Measurements from ENCODE around the gene TPCN2. TPM values are rescaled to one million over a fixed set of nuclear protein-coding genes. Genes with fewer than 3 reads are reported as not detected.

TPCN2 gene
- total RNA-seq, 2 donors from 2014 or later, result 34.7 to 38.0 TPM

- Histone ChIP-seq H3K27ac (peak overlapping the region; percentile 86 to 93), H3K9me3 (no peaks in the 10 kb centered on the region), H3K4me3 (no peak overlapping the region), H3K4me1 (ENCODE audit: control insufficient read depth in 1 of 2, low read depth in 2 of 2) (peaks cover 40 to 77% of the 10 kb centered on the region in 2 donors), H3K36me3 (peaks cover 37% of the 10 kb centered on the region), H3K27me3 (replicated peaks; ENCODE audit: insufficient read depth) (no peaks in the 10 kb centered on the region)
- ATAC-seq (ENCODE audit: insufficient number of reproducible peaks, low FRiP score, low read depth), result no peak
- no peak for TF ChIP-seq CTCF (IDR thresholded peaks at IDR 0.05)
- no peak for DNase-seq (ENCODE audit: low spot score)
Observed at GRCh38 chr11:69001243-69002081, 47.3 kb upstream of the TPCN2 start.

- no peak for DNase-seq (ENCODE audit: low spot score)
- ATAC-seq (ENCODE audit: insufficient number of reproducible peaks, low FRiP score, low read depth), result peak; percentile 8
- H3K4me1 ChIP-seq (ENCODE audit: control insufficient read depth in 1 of 2, low read depth in 2 of 2), result peaks cover 40 to 82% of the 10 kb centered on the region in 2 donors
Observed at GRCh38 chr11:69002110-69002569, 46.6 kb upstream of the TPCN2 start.

GRCh38 chr11:69002570-69003231 is 46.0 kb upstream of the TPCN2 start:
- no peak for TF ChIP-seq CTCF (IDR thresholded peaks at IDR 0.05)
- H3K4me3 ChIP-seq, result no peak overlapping the region
- peaks cover 49% of the 10 kb centered on the region for H3K36me3 ChIP-seq
- ATAC-seq (ENCODE audit: insufficient number of reproducible peaks, low FRiP score, low read depth), result no peak
- no peak for DNase-seq (ENCODE audit: low spot score)
- no peaks in the 10 kb centered on the region for H3K27me3 ChIP-seq (replicated peaks; ENCODE audit: insufficient read depth)
- no peaks in the 10 kb centered on the region for H3K9me3 ChIP-seq
- peaks cover 42 to 88% of the 10 kb centered on the region in 2 donors for H3K4me1 ChIP-seq (ENCODE audit: control insufficient read depth in 1 of 2, low read depth in 2 of 2)
- peak overlapping the region; percentile 86 to 93 for H3K27ac ChIP-seq

More at GRCh38 chr11:69002110-69002569, 46.6 kb upstream of the TPCN2 start:
- no peak for TF ChIP-seq CTCF (IDR thresholded peaks at IDR 0.05)
- H3K9me3 ChIP-seq, result no peaks in the 10 kb centered on the region
- no peaks in the 10 kb centered on the region for H3K27me3 ChIP-seq (replicated peaks; ENCODE audit: insufficient read depth)
- H3K27ac ChIP-seq, result peak overlapping the region; percentile 86 to 93
- peaks cover 44% of the 10 kb centered on the region for H3K36me3 ChIP-seq
- H3K4me3 ChIP-seq, result no peak overlapping the region

GRCh38 chr11:69003301-69003865 is 45.3 kb upstream of the TPCN2 start:
- H3K9me3 ChIP-seq, result no peaks in the 10 kb centered on the region
- H3K27ac ChIP-seq, result peak overlapping the region; percentile 86 to 93
- DNase-seq (ENCODE audit: low spot score), result no peak
- H3K27me3 ChIP-seq (replicated peaks; ENCODE audit: insufficient read depth), result no peaks in the 10 kb centered on the region
- H3K4me1 ChIP-seq (ENCODE audit: control insufficient read depth in 1 of 2, low read depth in 2 of 2), result peaks cover 47 to 88% of the 10 kb centered on the region in 2 donors
- ATAC-seq (ENCODE audit: insufficient number of reproducible peaks, low FRiP score, low read depth), result no peak
- H3K4me3 ChIP-seq, result no peak overlapping the region
- H3K36me3 ChIP-seq, result peaks cover 55% of the 10 kb centered on the region
- TF ChIP-seq CTCF (IDR thresholded peaks at IDR 0.05), result no peak

- no peak for DNase-seq (ENCODE audit: low spot score)
- Histone ChIP-seq H3K9me3 (no peaks in the 10 kb centered on the region), H3K36me3 (peaks cover 55% of the 10 kb centered on the region), H3K27ac (peak overlapping the region; percentile 86 to 93), H3K4me3 (no peak overlapping the region), H3K27me3 (replicated peaks; ENCODE audit: insufficient read depth) (no peaks in the 10 kb centered on the region), H3K4me1 (ENCODE audit: control insufficient read depth in 1 of 2, low read depth in 2 of 2) (peaks cover 48 to 88% of the 10 kb centered on the region in 2 donors)
- no peak for ATAC-seq (ENCODE audit: insufficient number of reproducible peaks, low FRiP score, low read depth)
- TF ChIP-seq CTCF (IDR thresholded peaks at IDR 0.05), result no peak
Observed at GRCh38 chr11:69003866-69004367, 44.8 kb upstream of the TPCN2 start.
